22Rv1 (cell line): Measurements from ENCODE around the gene CLEC16A.

Experiments
- CTCF ChIP-seq: fragments of 450-650 bp; IDR thresholded peaks from 2 replicates; pipeline ENCODE4 v1.5.1; 2017; ENCODE audit warnings: mild to moderate bottlenecking
- ZFX ChIP-seq: fragments of 450-650 bp; IDR thresholded peaks from 2 replicates; pipeline ENCODE4 v1.6.1; 2017; ENCODE audit warnings: antibody characterized with exemption, borderline replicate concordance

GRCh38 chr16:11175787-11176341, 231.5 kb downstream of the CLEC16A start:
- no peak for TF ChIP-seq CTCF
- TF ChIP-seq ZFX, result no peak
